ENCODE data around the gene APOBEC3A. TPM values are rescaled to one million over a fixed set of nuclear protein-coding genes. Genes with fewer than 3 reads are reported as not detected.

APOBEC3A gene
- total RNA-seq, 1 experiment from 2014 or later, result not detected

- peaks cover 18% of the 10 kb centered on the region for H3K27me3 Mint-ChIP-seq (ENCODE audit: unreplicated experiment)
- no peak overlapping the region for H3K27ac Mint-ChIP-seq (ENCODE audit: unreplicated experiment)
- intact Hi-C loops (cut with micrococcal nuclease; ENCODE audit: unreplicated experiment), result no loop called here
- no peaks in the 10 kb centered on the region for H3K36me3 Mint-ChIP-seq (ENCODE audit: insufficient read depth, unreplicated experiment)
- no peaks in the 10 kb centered on the region for H3K9me3 Mint-ChIP-seq (ENCODE audit: low read depth, unreplicated experiment)
- peaks cover 9% of the 10 kb centered on the region for H3K4me1 Mint-ChIP-seq (ENCODE audit: low read depth, unreplicated experiment)
- TF ChIP-seq CTCF (IDR thresholded peaks at IDR 0.05; ENCODE audit: unreplicated experiment), result no peak
- no peak for DNase-seq
- CTCF ChIA-PET, result interaction anchor here (0.7 kb wide), 1 partner anchor 11 kb away, joined by 7 read pairs; no protein-coding TSS in a partner anchor
- no TSS peak for BruUV-seq (replicated peaks)
- H3K4me3 Mint-ChIP-seq (ENCODE audit: low read depth, unreplicated experiment), result no peak overlapping the region
Observed at GRCh38 chr22:38970551-38970950, 13.1 kb downstream of the APOBEC3A start.

GRCh38 chr22:38971202-38971601 is 13.8 kb downstream of the APOBEC3A start:
- H3K27me3 Mint-ChIP-seq (ENCODE audit: unreplicated experiment), result peaks cover 18% of the 10 kb centered on the region
- DNase-seq, result no peak
- H3K27ac Mint-ChIP-seq (ENCODE audit: unreplicated experiment), result no peak overlapping the region
- no peak overlapping the region for H3K4me3 Mint-ChIP-seq (ENCODE audit: low read depth, unreplicated experiment)
- CTCF ChIA-PET, result no interaction called here
- TF ChIP-seq CTCF (IDR thresholded peaks at IDR 0.05; ENCODE audit: unreplicated experiment), result no peak
- H3K9me3 Mint-ChIP-seq (ENCODE audit: low read depth, unreplicated experiment), result no peaks in the 10 kb centered on the region
- no peaks in the 10 kb centered on the region for H3K36me3 Mint-ChIP-seq (ENCODE audit: insufficient read depth, unreplicated experiment)
- intact Hi-C loops (cut with micrococcal nuclease; ENCODE audit: unreplicated experiment), result no loop called here
- no TSS peak for BruUV-seq (replicated peaks)
- peaks cover 9% of the 10 kb centered on the region for H3K4me1 Mint-ChIP-seq (ENCODE audit: low read depth, unreplicated experiment)

- CTCF ChIA-PET, result interaction anchor here (0.5 kb wide), 1 partner anchor 35 kb away, joined by 3 read pairs; no protein-coding TSS in a partner anchor
- Mint-ChIP-seq H3K27me3 (ENCODE audit: unreplicated experiment) (peaks cover 18% of the 10 kb centered on the region), H3K36me3 (ENCODE audit: insufficient read depth, unreplicated experiment) (no peaks in the 10 kb centered on the region), H3K27ac (ENCODE audit: unreplicated experiment) (no peak overlapping the region), H3K9me3 (ENCODE audit: low read depth, unreplicated experiment) (no peaks in the 10 kb centered on the region), H3K4me1 (ENCODE audit: low read depth, unreplicated experiment) (peaks cover 9% of the 10 kb centered on the region), H3K4me3 (ENCODE audit: low read depth, unreplicated experiment) (no peak overlapping the region)
- no TSS peak for BruUV-seq (replicated peaks)
- intact Hi-C loops (cut with micrococcal nuclease; ENCODE audit: unreplicated experiment), result no loop called here
- no peak for TF ChIP-seq CTCF (IDR thresholded peaks at IDR 0.05; ENCODE audit: unreplicated experiment)
- no peak for DNase-seq
Observed at GRCh38 chr22:38971791-38972190, 14.4 kb downstream of the APOBEC3A start.

- peaks cover 18% of the 10 kb centered on the region for H3K27me3 Mint-ChIP-seq (ENCODE audit: unreplicated experiment)
- TF ChIP-seq CTCF (IDR thresholded peaks at IDR 0.05; ENCODE audit: unreplicated experiment), result no peak
- BruUV-seq (replicated peaks), result no TSS peak
- no peaks in the 10 kb centered on the region for H3K36me3 Mint-ChIP-seq (ENCODE audit: insufficient read depth, unreplicated experiment)
- no peak overlapping the region for H3K27ac Mint-ChIP-seq (ENCODE audit: unreplicated experiment)
- intact Hi-C loops (cut with micrococcal nuclease; ENCODE audit: unreplicated experiment), result no loop called here
- H3K4me1 Mint-ChIP-seq (ENCODE audit: low read depth, unreplicated experiment), result peaks cover 9% of the 10 kb centered on the region
- peaks cover 3% of the 10 kb centered on the region for H3K9me3 Mint-ChIP-seq (ENCODE audit: low read depth, unreplicated experiment)
- no peak overlapping the region for H3K4me3 Mint-ChIP-seq (ENCODE audit: low read depth, unreplicated experiment)
- DNase-seq, result no peak
- CTCF ChIA-PET, result interaction anchor here (0.5 kb wide), 1 partner anchor 34 kb away, joined by 3 read pairs; no protein-coding TSS in a partner anchor
Observed at GRCh38 chr22:38972558-38972957, 15.1 kb downstream of the APOBEC3A start.

All from Calu3 (cell line).